ENCODE data around the gene KANSL1L.

GRCh38 chr2:209984291-209984690 lies 186.9 kb downstream of the KANSL1L start:
- TF ChIP-seq POLR2A (IDR thresholded peaks at IDR 0.05) (no peak), POLR2AphosphoS5 (IDR thresholded peaks at IDR 0.05) (no peak), CTCF (IDR thresholded peaks at IDR 0.05) (no peak)
